HL-60 (cell line): ENCODE data around the gene ADPRS.

ENCODE experiments used
- DNase-seq, 2 experiments: peaks; one replicate each; pipeline ENCODE4 v3.0.0-alpha.2; 2010 to 2020; ENCODE audit warnings: low read depth in 1 of 2, low spot score in 1 of 2
- H3K27ac ChIP-seq: fragments of 250-450 bp; sonication (Bioruptor Pico); replicated peaks from 2 replicates; pipeline ENCODE4 v1.5.1; 2020; ENCODE audit warnings: mild to moderate bottlenecking, moderate library complexity
- H3K27me3 ChIP-seq: fragments of 250-450 bp; sonication (Bioruptor Pico); 2 replicates; pipeline ENCODE4 v1.5.1; 2021; ENCODE audit warnings: mild to moderate bottlenecking, moderate library complexity; ENCODE audit not compliant: insufficient read depth, poor library complexity, severe bottlenecking
- H3K4me3 ChIP-seq: replicated peaks from 2 replicates; pipeline ENCODE4 v1.5.1; 2011; ENCODE audit warnings: mild to moderate bottlenecking, control low read depth, low read length; ENCODE audit not compliant: insufficient read depth
- GABPA ChIP-seq: IDR thresholded peaks from 2 replicates; pipeline ENCODE4 v1.6.1; 2012; ENCODE audit warnings: low read depth
- POLR2AphosphoS5 ChIP-seq: IDR thresholded peaks from 2 replicates; pipeline ENCODE4 v1.6.1; 2012; ENCODE audit warnings: low read depth
- SPI1 ChIP-seq: IDR thresholded peaks from 2 replicates; pipeline ENCODE4 v1.6.1; 2012; ENCODE audit warnings: low read depth, mild to moderate bottlenecking, borderline replicate concordance
- TF ChIP-seq, protein P1 (sequence below): IDR thresholded peaks from 2 replicates; pipeline ENCODE4 v1.6.1; 2012; ENCODE audit warnings: low read depth; ENCODE audit not compliant: insufficient replicate concordance
- TF ChIP-seq, protein P2 (sequence below): IDR thresholded peaks from one replicate; pipeline ENCODE4 v1.5.1; 2011; ENCODE audit warnings: low read length, control low read depth, inconsistent platforms; ENCODE audit not compliant: insufficient read depth

ADPRS gene

DNA sequence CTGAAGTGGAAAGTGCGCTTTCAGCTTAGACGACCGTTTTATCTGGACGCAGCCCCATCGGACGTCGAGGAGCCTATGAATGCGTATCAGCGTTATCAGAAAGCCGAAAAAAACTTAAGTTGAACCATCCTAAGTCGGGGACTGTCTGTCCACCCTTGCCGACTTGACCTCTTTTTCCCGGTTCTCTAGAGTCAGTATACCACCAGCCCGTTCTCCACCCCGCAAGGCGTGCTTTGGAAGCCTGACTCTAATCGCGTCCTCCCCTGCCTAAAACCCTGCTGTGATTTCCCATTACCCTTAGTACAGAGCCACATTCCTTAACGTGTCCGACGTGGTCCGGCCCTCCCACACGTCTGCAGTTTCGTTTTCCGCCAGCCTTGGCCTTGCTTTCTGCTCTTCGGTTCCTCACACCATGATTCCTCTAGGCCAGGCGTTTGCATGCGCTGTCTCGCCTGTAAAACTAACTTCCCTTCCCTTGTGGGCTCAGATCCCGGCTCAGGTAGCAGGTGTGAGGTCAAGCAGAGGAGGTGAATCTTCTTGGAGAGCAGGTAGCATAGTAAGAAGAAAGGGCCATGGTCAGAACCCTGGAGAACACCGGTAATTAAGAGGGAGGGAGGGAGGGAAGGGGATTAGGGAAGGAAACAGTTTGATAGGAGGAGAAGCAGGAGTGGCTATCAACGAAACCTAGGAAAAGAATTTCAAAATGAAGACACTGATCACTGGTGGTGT lies 865 bp downstream of the ADPRS start:
- Histone ChIP-seq H3K4me3 (peak overlapping the region; percentile 97), H3K27ac (peak overlapping the region; percentile 77), H3K27me3 (no peaks in the 10 kb centered on the region)
- TF ChIP-seq SPI1 (no peak), POLR2AphosphoS5 (no peak)
- TF ChIP-seq, protein P1, sequence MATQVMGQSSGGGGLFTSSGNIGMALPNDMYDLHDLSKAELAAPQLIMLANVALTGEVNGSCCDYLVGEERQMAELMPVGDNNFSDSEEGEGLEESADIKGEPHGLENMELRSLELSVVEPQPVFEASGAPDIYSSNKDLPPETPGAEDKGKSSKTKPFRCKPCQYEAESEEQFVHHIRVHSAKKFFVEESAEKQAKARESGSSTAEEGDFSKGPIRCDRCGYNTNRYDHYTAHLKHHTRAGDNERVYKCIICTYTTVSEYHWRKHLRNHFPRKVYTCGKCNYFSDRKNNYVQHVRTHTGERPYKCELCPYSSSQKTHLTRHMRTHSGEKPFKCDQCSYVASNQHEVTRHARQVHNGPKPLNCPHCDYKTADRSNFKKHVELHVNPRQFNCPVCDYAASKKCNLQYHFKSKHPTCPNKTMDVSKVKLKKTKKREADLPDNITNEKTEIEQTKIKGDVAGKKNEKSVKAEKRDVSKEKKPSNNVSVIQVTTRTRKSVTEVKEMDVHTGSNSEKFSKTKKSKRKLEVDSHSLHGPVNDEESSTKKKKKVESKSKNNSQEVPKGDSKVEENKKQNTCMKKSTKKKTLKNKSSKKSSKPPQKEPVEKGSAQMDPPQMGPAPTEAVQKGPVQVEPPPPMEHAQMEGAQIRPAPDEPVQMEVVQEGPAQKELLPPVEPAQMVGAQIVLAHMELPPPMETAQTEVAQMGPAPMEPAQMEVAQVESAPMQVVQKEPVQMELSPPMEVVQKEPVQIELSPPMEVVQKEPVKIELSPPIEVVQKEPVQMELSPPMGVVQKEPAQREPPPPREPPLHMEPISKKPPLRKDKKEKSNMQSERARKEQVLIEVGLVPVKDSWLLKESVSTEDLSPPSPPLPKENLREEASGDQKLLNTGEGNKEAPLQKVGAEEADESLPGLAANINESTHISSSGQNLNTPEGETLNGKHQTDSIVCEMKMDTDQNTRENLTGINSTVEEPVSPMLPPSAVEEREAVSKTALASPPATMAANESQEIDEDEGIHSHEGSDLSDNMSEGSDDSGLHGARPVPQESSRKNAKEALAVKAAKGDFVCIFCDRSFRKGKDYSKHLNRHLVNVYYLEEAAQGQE, result peak; percentile 41
- DNase-seq, result peak in 1 of 2 experiments; percentile 56

DNA sequence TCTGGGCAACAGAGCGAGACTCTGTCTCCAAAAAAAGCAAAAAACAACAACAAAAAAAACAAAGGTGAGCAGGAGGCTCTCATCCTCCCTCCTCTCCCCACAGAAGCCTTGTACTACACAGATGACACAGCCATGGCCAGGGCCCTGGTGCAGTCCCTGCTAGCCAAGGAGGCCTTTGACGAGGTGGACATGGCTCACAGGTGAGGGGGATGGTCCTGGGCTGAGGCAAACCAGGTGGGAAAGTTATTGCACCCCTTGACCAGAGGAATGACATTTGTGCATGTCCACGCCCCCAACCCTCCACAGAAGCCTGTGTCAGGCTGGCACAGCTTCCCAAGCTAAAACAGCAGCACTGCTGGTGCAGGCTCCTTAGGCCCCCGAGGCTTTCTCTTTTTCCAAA lies 2.4 kb downstream of the ADPRS start:
- DNase-seq, result no peak
- Histone ChIP-seq H3K27me3 (no peaks in the 10 kb centered on the region), H3K4me3 (no peak overlapping the region), H3K27ac (no peak overlapping the region)
- TF ChIP-seq, protein P1, result no peak
- no peak for TF ChIP-seq POLR2AphosphoS5
- TF ChIP-seq GABPA, result no peak
- TF ChIP-seq, protein P2, sequence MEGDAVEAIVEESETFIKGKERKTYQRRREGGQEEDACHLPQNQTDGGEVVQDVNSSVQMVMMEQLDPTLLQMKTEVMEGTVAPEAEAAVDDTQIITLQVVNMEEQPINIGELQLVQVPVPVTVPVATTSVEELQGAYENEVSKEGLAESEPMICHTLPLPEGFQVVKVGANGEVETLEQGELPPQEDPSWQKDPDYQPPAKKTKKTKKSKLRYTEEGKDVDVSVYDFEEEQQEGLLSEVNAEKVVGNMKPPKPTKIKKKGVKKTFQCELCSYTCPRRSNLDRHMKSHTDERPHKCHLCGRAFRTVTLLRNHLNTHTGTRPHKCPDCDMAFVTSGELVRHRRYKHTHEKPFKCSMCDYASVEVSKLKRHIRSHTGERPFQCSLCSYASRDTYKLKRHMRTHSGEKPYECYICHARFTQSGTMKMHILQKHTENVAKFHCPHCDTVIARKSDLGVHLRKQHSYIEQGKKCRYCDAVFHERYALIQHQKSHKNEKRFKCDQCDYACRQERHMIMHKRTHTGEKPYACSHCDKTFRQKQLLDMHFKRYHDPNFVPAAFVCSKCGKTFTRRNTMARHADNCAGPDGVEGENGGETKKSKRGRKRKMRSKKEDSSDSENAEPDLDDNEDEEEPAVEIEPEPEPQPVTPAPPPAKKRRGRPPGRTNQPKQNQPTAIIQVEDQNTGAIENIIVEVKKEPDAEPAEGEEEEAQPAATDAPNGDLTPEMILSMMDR, result no peak
- no peak for TF ChIP-seq SPI1

DNA sequence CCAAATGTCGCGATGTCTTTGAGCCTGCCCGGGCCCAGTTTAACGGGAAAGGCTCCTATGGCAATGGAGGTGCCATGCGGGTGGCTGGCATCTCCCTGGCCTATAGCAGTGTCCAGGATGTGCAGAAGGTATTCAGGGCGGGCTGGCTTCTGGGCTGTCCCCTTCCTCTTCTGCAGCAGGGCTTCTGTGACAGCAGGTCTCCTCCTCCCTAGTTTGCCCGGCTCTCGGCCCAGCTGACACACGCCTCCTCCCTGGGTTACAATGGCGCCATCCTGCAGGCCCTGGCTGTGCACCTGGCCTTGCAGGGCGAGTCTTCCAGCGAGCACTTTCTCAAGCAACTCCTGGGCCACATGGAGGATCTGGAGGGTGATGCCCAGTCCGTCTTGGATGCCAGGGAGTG lies 3.0 kb downstream of the ADPRS start:
- Histone ChIP-seq H3K27me3 (no peaks in the 10 kb centered on the region), H3K27ac (no peak overlapping the region), H3K4me3 (no peak overlapping the region)
- DNase-seq, result no peak
- TF ChIP-seq, protein P2, result no peak
- TF ChIP-seq POLR2AphosphoS5 (no peak), GABPA (no peak), SPI1 (no peak)
- TF ChIP-seq, protein P1, result no peak
